ENCODE data around the gene OR10A6.

Gene OR10A6

GRCh38 chr11:7905961-7906429 is 25.1 kb downstream of the OR10A6 start:
- no peak overlapping the region for H3K4me3 ChIP-seq (ENCODE audit: low read depth, low read length)
- TF ChIP-seq CTCF (IDR thresholded peaks at IDR 0.05; ENCODE audit: low read depth, low read length) = no peak
- no peak for DNase-seq (ENCODE audit: low read depth, low spot score)
- in situ Hi-C loops (cut with HindIII; ENCODE audit: low sequenced_read_pairs) = no loop called here

GRCh38 chr11:7905549-7905948 is 25.5 kb downstream of the OR10A6 start:
- no peak overlapping the region for H3K4me3 ChIP-seq (ENCODE audit: low read depth, low read length)
- in situ Hi-C loops (cut with HindIII; ENCODE audit: low sequenced_read_pairs) = no loop called here
- no peak for DNase-seq (ENCODE audit: low read depth, low spot score)
- TF ChIP-seq CTCF (IDR thresholded peaks at IDR 0.05; ENCODE audit: low read depth, low read length) = no peak

- TF ChIP-seq CTCF (IDR thresholded peaks at IDR 0.05; ENCODE audit: low read depth, low read length) = no peak
- DNase-seq (ENCODE audit: low read depth, low spot score) = peak; percentile 10
- in situ Hi-C loops (cut with HindIII; ENCODE audit: low sequenced_read_pairs) = no loop called here
- no peak overlapping the region for H3K4me3 ChIP-seq (ENCODE audit: low read depth, low read length)
These were observed 26.2 kb downstream of the OR10A6 start for GRCh38 chr11:7904917-7905316.

GRCh38 chr11:7903940-7904339 is 27.1 kb downstream of the OR10A6 start:
- TF ChIP-seq CTCF (IDR thresholded peaks at IDR 0.05; ENCODE audit: low read depth, low read length) = no peak

GRCh38 chr11:7901319-7901854 is 29.7 kb downstream of the OR10A6 start:
- no peak for TF ChIP-seq CTCF (IDR thresholded peaks at IDR 0.05; ENCODE audit: low read depth, low read length)
- no peak overlapping the region for H3K4me3 ChIP-seq (ENCODE audit: low read depth, low read length)
- no peak for DNase-seq (ENCODE audit: low read depth, low spot score)
- in situ Hi-C loops (cut with HindIII; ENCODE audit: low sequenced_read_pairs) = no loop called here

More at GRCh38 chr11:7903940-7904339, 27.1 kb downstream of the OR10A6 start:
- no peak for DNase-seq (ENCODE audit: low read depth, low spot score)
- in situ Hi-C loops (cut with HindIII; ENCODE audit: low sequenced_read_pairs) = no loop called here
- H3K4me3 ChIP-seq (ENCODE audit: low read depth, low read length) = no peak overlapping the region

- in situ Hi-C loops (cut with HindIII; ENCODE audit: low sequenced_read_pairs) = no loop called here
- no peak overlapping the region for H3K4me3 ChIP-seq (ENCODE audit: low read depth, low read length)
- DNase-seq (ENCODE audit: low read depth, low spot score) = no peak
- TF ChIP-seq CTCF (IDR thresholded peaks at IDR 0.05; ENCODE audit: low read depth, low read length) = no peak
These were observed 30.4 kb downstream of the OR10A6 start for GRCh38 chr11:7900686-7901085.
